GM23248 (cell line): Measurements from ENCODE around the gene RPL36A. TPM values are rescaled to one million over a fixed set of nuclear protein-coding genes. Genes with fewer than 3 reads are reported as not detected.

Experiments
- DNase-seq: peaks from one replicate; pipeline ENCODE4 v3.0.0-alpha.2; 2015
- H2AFZ ChIP-seq: fragments of 200-600 bp; sonication (generic); 2 replicates; pipeline ENCODE4 v1.6.1; 2016; ENCODE audit warnings: antibody characterized with exemption
- H3F3A ChIP-seq: fragments of 200-600 bp; sonication (generic); 2 replicates; pipeline ENCODE4 v1.6.1; 2016; ENCODE audit warnings: mild to moderate bottlenecking, antibody characterized with exemption, mixed run types; ENCODE audit not compliant: insufficient read depth
- H3K27ac ChIP-seq: fragments of 200-600 bp; sonication (generic); 2 replicates; pipeline ENCODE4 v1.5.1; 2016; ENCODE audit warnings: mild to moderate bottlenecking
- H3K27me3 ChIP-seq: fragments of 200-600 bp; sonication (generic); replicated peaks from 2 replicates; pipeline ENCODE4 v1.6.1; 2016; ENCODE audit warnings: mild to moderate bottlenecking; ENCODE audit not compliant: insufficient read depth
- H3K36me3 ChIP-seq: fragments of 200-600 bp; sonication (generic); 2 replicates; pipeline ENCODE4 v1.6.1; 2016; ENCODE audit warnings: low read depth, mild to moderate bottlenecking
- H3K4me1 ChIP-seq: fragments of 200-600 bp; sonication (generic); 2 replicates; pipeline ENCODE4 v1.6.1; 2016; ENCODE audit warnings: mild to moderate bottlenecking; ENCODE audit not compliant: insufficient read depth
- H3K4me2 ChIP-seq: fragments of 200-600 bp; sonication (generic); one replicate; pipeline ENCODE4 v1.6.1; 2016; ENCODE audit warnings: mild to moderate bottlenecking; ENCODE audit not compliant: unreplicated experiment
- H3K4me3 ChIP-seq: fragments of 200-600 bp; sonication (generic); 2 replicates; pipeline ENCODE4 v1.5.1; 2016; ENCODE audit warnings: mild to moderate bottlenecking
- H3K79me2 ChIP-seq: fragments of 200-600 bp; sonication (generic); 2 replicates; pipeline ENCODE4 v1.6.1; 2016; ENCODE audit warnings: mild to moderate bottlenecking; ENCODE audit not compliant: insufficient read depth
- H3K9ac ChIP-seq: fragments of 200-600 bp; sonication (generic); 2 replicates; pipeline ENCODE4 v1.6.1; 2016; ENCODE audit warnings: mild to moderate bottlenecking
- H3K9me2 ChIP-seq: fragments of 200-600 bp; sonication (generic); 2 replicates; pipeline ENCODE4 v1.6.1; 2016; ENCODE audit warnings: mixed run types, mild to moderate bottlenecking, moderate library complexity; ENCODE audit not compliant: insufficient read depth
- H3K9me3 ChIP-seq: fragments of 200-600 bp; sonication (generic); one replicate; pipeline ENCODE4 v1.6.1; 2017; ENCODE audit warnings: low read depth
- H4K20me1 ChIP-seq: fragments of 200-600 bp; sonication (generic); 2 replicates; pipeline ENCODE4 v1.6.0; 2016; ENCODE audit not compliant: insufficient read depth
- EZH2 ChIP-seq: fragments of 200-600 bp; sonication (generic); IDR thresholded peaks from 2 replicates; pipeline ENCODE4 v1.6.1; 2018; ENCODE audit warnings: antibody characterized with exemption, mild to moderate bottlenecking; ENCODE audit not compliant: insufficient read depth, poor library complexity, severe bottlenecking
- EZH2phosphoT487 ChIP-seq: fragments of 200-600 bp; sonication (generic); IDR thresholded peaks from 2 replicates; pipeline ENCODE4 v1.6.1; 2018; ENCODE audit warnings: antibody characterized with exemption, moderate library complexity, mild to moderate bottlenecking, low read depth; ENCODE audit not compliant: insufficient read depth
- WGBS, 2 experiments: methylation state at CpG; one replicate each; pipeline ENCODE4 v1.1.6; 2015 to 2017; ENCODE audit warnings: low lambda C conversion rate in 2 of 2, low coverage in 1 of 2; ENCODE audit errors: missing lambda C conversion rate in 2 of 2; 5-methylcytosine and 5-hydroxymethylcytosine counted together
- in situ Hi-C: fragments of 300-500 bp; cut with MboI; formaldehyde crosslinking; loops from 2 replicates; pipeline ENCODE4 v1.15.0; 2020
- polyA plus RNA-seq: library from polyadenylated mRNA; unstranded; fragments of >200 nt; fragmentation: Nextera tagmentation; extraction: Ambion mirVana; gene quantifications from 2 replicates; pipeline ENCODE4 v1.2.1, GENCODE V29; 2016
- total RNA-seq: library from RNA; depleted of rRNA; stranded (reverse); fragments of >200 nt; shearing (Covaris generic); gene quantifications from 2 replicates; pipeline ENCODE4 v1.2.3, GENCODE V29; 2014; rRNA removed

Gene RPL36A
- total RNA-seq (240 and 757 TPM in 2 replicates), polyA plus RNA-seq (295 and 331 TPM in 2 replicates)

GRCh38 chrX:101390664-101391525, at the start of gene RPL36A:
TSS of gene RPL36A (plus strand) at chrX:101391011. CDS start at chrX:101391044, 33 bp downstream.
- WGBS, 2 experiments = 0 to 3% methylated on average over 26 to 40 of the region's 47 CpGs
- Histone ChIP-seq H3K4me3 (peak within 1 kb of the TSS; percentile 85), H3K4me1 (peaks cover 13% of the 10 kb centered on the region; the same call in 1 of the 2 replicates), H3K9me3 (no peaks in the 10 kb centered on the region), H3K27me3 (no peaks in the 10 kb centered on the region), H3K36me3 (peaks cover 13% of the 10 kb centered on the region), H2AFZ (peak within 1 kb of the TSS; percentile 99), H3K9me2 (no peaks in the 10 kb centered on the region), H3K79me2 (peaks cover 30% of the 10 kb centered on the region), H4K20me1 (no peaks in the 10 kb centered on the region), H3F3A (peaks cover 43% of the 10 kb centered on the region), H3K27ac (peak within 1 kb of the TSS; percentile 73), H3K9ac (peak within 1 kb of the TSS; percentile 94), H3K4me2 (peak within 1 kb of the TSS; percentile 93)
- TF ChIP-seq EZH2 = no peak
- TF ChIP-seq EZH2phosphoT487 = no peak
- DNase-seq = peak; percentile 92
- in situ Hi-C loops = no loop called here

- Histone ChIP-seq H3K9ac (peak overlapping the region; percentile 90), H4K20me1 (no peaks in the 10 kb centered on the region), H3K27me3 (no peaks in the 10 kb centered on the region), H2AFZ (peak overlapping the region; percentile 95), H3K4me3 (peak overlapping the region; percentile 99), H3F3A (peaks cover 15% of the 10 kb centered on the region; the same call in 1 of the 2 replicates), H3K4me2 (peak overlapping the region; percentile 94), H3K36me3 (no peaks in the 10 kb centered on the region), H3K4me1 (no peaks in the 10 kb centered on the region; the same call in 1 of the 2 replicates), H3K9me3 (no peaks in the 10 kb centered on the region), H3K27ac (peak overlapping the region; percentile 94), H3K9me2 (no peaks in the 10 kb centered on the region), H3K79me2 (peaks cover 47% of the 10 kb centered on the region)
- no peak for TF ChIP-seq EZH2phosphoT487
- no peak for TF ChIP-seq EZH2
- 0% methylated on average over 8 to 14 of the region's 14 CpGs for WGBS, 2 experiments
- in situ Hi-C loops = no loop called here
- peak; percentile 59 for DNase-seq
Observed at GRCh38 chrX:101347859-101348451, 42.9 kb upstream of the RPL36A start.

- 0 to 3% methylated on average over 28 to 36 of the region's 55 CpGs for WGBS, 2 experiments
- peak; percentile 89 for DNase-seq
- Histone ChIP-seq H3K4me2 (peak within 1 kb of the TSS; percentile 94), H3K9me3 (no peaks in the 10 kb centered on the region), H3K27ac (peak within 1 kb of the TSS; percentile 94), H3F3A (peaks cover 15% of the 10 kb centered on the region; the same call in 1 of the 2 replicates), H3K27me3 (no peaks in the 10 kb centered on the region), H2AFZ (peak within 1 kb of the TSS; percentile 95), H3K4me3 (peak within 1 kb of the TSS; percentile 99), H4K20me1 (no peaks in the 10 kb centered on the region), H3K9me2 (no peaks in the 10 kb centered on the region), H3K4me1 (no peaks in the 10 kb centered on the region; the same call in 1 of the 2 replicates), H3K9ac (peak within 1 kb of the TSS; percentile 90), H3K36me3 (no peaks in the 10 kb centered on the region), H3K79me2 (peaks cover 46% of the 10 kb centered on the region)
- TF ChIP-seq EZH2 (no peak), EZH2phosphoT487 (no peak)
- in situ Hi-C loops = no loop called here
Observed at GRCh38 chrX:101348452-101349192, 42.2 kb upstream of the RPL36A start, which contains the start of gene TIMM8A. TSS of gene TIMM8A (minus strand) at chrX:101348742. CDS start at chrX:101348664, 78 bp downstream.

GRCh38 chrX:101349193-101349562, 41.6 kb upstream of the RPL36A start:
- Histone ChIP-seq H3K9me2 (no peaks in the 10 kb centered on the region), H3K36me3 (no peaks in the 10 kb centered on the region), H3K4me1 (no peaks in the 10 kb centered on the region; the same call in 1 of the 2 replicates), H3K27ac (peak overlapping the region; percentile 94; the same call in 1 of the 2 replicates), H3K4me2 (peak overlapping the region; percentile 94), H3K79me2 (peaks cover 40% of the 10 kb centered on the region), H3K9ac (peak overlapping the region; percentile 90), H3K9me3 (no peaks in the 10 kb centered on the region), H3K4me3 (peak overlapping the region; percentile 99), H2AFZ (peak overlapping the region; percentile 95), H3K27me3 (no peaks in the 10 kb centered on the region), H3F3A (peaks cover 15% of the 10 kb centered on the region; the same call in 1 of the 2 replicates), H4K20me1 (no peaks in the 10 kb centered on the region)
- in situ Hi-C loops = no loop called here
- no peak for DNase-seq
- TF ChIP-seq EZH2 (no peak), EZH2phosphoT487 (no peak)
- whole genome bisulfite sequencing, 2 experiments = 26% methylated on average over 4 of the region's 4 CpGs
